ENCODE measurements around the gene BNC1. TPM values are rescaled to one million over a fixed set of nuclear protein-coding genes. Genes with fewer than 3 reads are reported as not detected.

BNC1 gene
- polyA plus RNA-seq, 1 of the 3 experiments (the other 2 are of a cell fraction), result not detected

GRCh38 chr15:83299462-83299861 is 15.0 kb upstream of the BNC1 start:
- no peaks in the 10 kb centered on the region for H3K9me2 ChIP-seq
- H2AFZ ChIP-seq (ENCODE audit: low read depth), result no peak overlapping the region
- H4K20me1 ChIP-seq (ENCODE audit: insufficient read depth), result no peaks in the 10 kb centered on the region
- no peak overlapping the region for H3K9ac ChIP-seq
- no peaks in the 10 kb centered on the region for H3K4me1 ChIP-seq (ENCODE audit: control insufficient read depth in 1 of 2, insufficient read depth in 2 of 2, low read depth in 1 of 2, low read length in 1 of 2)
- no peak overlapping the region for H3K27ac ChIP-seq (ENCODE audit: low read depth in 2 of 2, low read length in 1 of 2)
- POLR2A ChIA-PET, result no interaction called here
- H3K79me2 ChIP-seq (ENCODE audit: insufficient read depth), result no peaks in the 10 kb centered on the region
- no peak for TF ChIP-seq RCOR1 (IDR thresholded peaks at IDR 0.05; ENCODE audit: low read length)
- no peak for TF ChIP-seq NFIC (IDR thresholded peaks at IDR 0.05; ENCODE audit: borderline replicate concordance)
- TF ChIP-seq FOSL2 (IDR thresholded peaks at IDR 0.05; ENCODE audit: borderline replicate concordance, low read depth), result no peak
- no peak for TF ChIP-seq SMC3 (IDR thresholded peaks at IDR 0.05; ENCODE audit: low read depth, low read length)
- TF ChIP-seq YY1 (IDR thresholded peaks at IDR 0.05; ENCODE audit: low read depth), result no peak
- H3K9me3 ChIP-seq, result no peaks in the 10 kb centered on the region
- no peak overlapping the region for H3K4me3 ChIP-seq (ENCODE audit: low read depth in 2 of 2, low read length in 1 of 2)
- H3K27me3 ChIP-seq (ENCODE audit: insufficient read depth), result no peaks in the 10 kb centered on the region
- H3K4me2 ChIP-seq, result no peak overlapping the region
- 32% methylated on average over 3 of the region's 3 CpGs for WGBS (ENCODE audit: low lambda C conversion rate)
- H3F3A ChIP-seq (replicated peaks; ENCODE audit: insufficient read depth), result no peaks in the 10 kb centered on the region
- DNase-seq, result no peak
- no peaks in the 10 kb centered on the region for H3K36me3 ChIP-seq (replicated peaks in 1 of 2; ENCODE audit: control insufficient read depth in 1 of 2, insufficient read depth in 2 of 2, low read length in 1 of 2)
- CTCF ChIA-PET, result no interaction called here

GRCh38 chr15:83295417-83295816 is 11.0 kb upstream of the BNC1 start:
- Histone ChIP-seq H2AFZ (ENCODE audit: low read depth) (no peak overlapping the region), H3K9me2 (no peaks in the 10 kb centered on the region), H3K9me3 (no peaks in the 10 kb centered on the region), H3K4me1 (ENCODE audit: control insufficient read depth in 1 of 2, insufficient read depth in 2 of 2, low read depth in 1 of 2, low read length in 1 of 2) (no peaks in the 10 kb centered on the region), H3K4me3 (ENCODE audit: low read depth in 2 of 2, low read length in 1 of 2) (no peak overlapping the region), H3K79me2 (ENCODE audit: insufficient read depth) (no peaks in the 10 kb centered on the region), H3K27me3 (ENCODE audit: insufficient read depth) (peaks cover 23% of the 10 kb centered on the region; the same call in 1 of the 2 replicates), H3K9ac (no peak overlapping the region), H4K20me1 (ENCODE audit: insufficient read depth) (no peaks in the 10 kb centered on the region), H3K4me2 (no peak overlapping the region), H3K36me3 (replicated peaks in 1 of 2; ENCODE audit: control insufficient read depth in 1 of 2, insufficient read depth in 2 of 2, low read length in 1 of 2) (no peaks in the 10 kb centered on the region), H3F3A (replicated peaks; ENCODE audit: insufficient read depth) (no peaks in the 10 kb centered on the region), H3K27ac (ENCODE audit: low read depth in 2 of 2, low read length in 1 of 2) (no peak overlapping the region)
- ChIA-PET POLR2A (no interaction called here), CTCF (no interaction called here)
- DNase-seq, result no peak
- WGBS (ENCODE audit: low lambda C conversion rate), result 54% methylated on average over 6 of the region's 6 CpGs
- TF ChIP-seq ELF1 (IDR thresholded peaks at IDR 0.05) (no peak), GATA2 (CRISPR knock-in tag; IDR thresholded peaks at IDR 0.05) (no peak), EP300 (IDR thresholded peaks at IDR 0.05; ENCODE audit: borderline replicate concordance in 1 of 2, low read depth in 1 of 2, low read length in 1 of 2) (no peak), TCF12 (IDR thresholded peaks at IDR 0.05) (no peak), SIN3A (IDR thresholded peaks at IDR 0.05; ENCODE audit: borderline replicate concordance, low read depth, low read length) (no peak), FOSL2 (IDR thresholded peaks at IDR 0.05; ENCODE audit: borderline replicate concordance, low read depth) (no peak), SMC3 (IDR thresholded peaks at IDR 0.05; ENCODE audit: low read depth, low read length) (no peak), RCOR1 (IDR thresholded peaks at IDR 0.05; ENCODE audit: low read length) (no peak), RXRA (IDR thresholded peaks at IDR 0.05; ENCODE audit: borderline replicate concordance, low read depth) (no peak), PBX3 (IDR thresholded peaks at IDR 0.05) (no peak), TEAD4 (IDR thresholded peaks at IDR 0.05; ENCODE audit: borderline replicate concordance, insufficient read depth) (no peak), CTCF (IDR thresholded peaks at IDR 0.05) (no peak), RAD21 (IDR thresholded peaks at IDR 0.05; ENCODE audit: low read length) (no peak)

All from SK-N-SH (cell line).